Measurements from ENCODE around the gene OR1J2.
A peak's percentile ranks its signal among the peaks of the same experiment; 100 is the strongest.
"Not testable (repeated sequence)": the region's sequence is repeated elsewhere in the genome, so short reads cannot be mapped to it uniquely, and the experiment has no call there.

The OR1J2 gene

GRCh38 chr9:122510502-122510901 is at the start of gene OR1J2:
Gene OR1J2 (plus strand): TSS chr9:122510802. CDS start chr9:122510802, 0 bp downstream.
- no peak for DNase-seq

- peak; percentile 14 to 23 for DNase-seq
Measured at GRCh38 chr9:122463828-122464632, 46.6 kb upstream of the OR1J2 start.

- DNase-seq, result peak; percentile 58 to 71
Measured at GRCh38 chr9:122464633-122465567, 45.7 kb upstream of the OR1J2 start.

GRCh38 chr9:122466456-122466855 is 44.1 kb upstream of the OR1J2 start:
- no peak for DNase-seq

- DNase-seq, result no peak
Measured at GRCh38 chr9:122468735-122469134, 41.9 kb upstream of the OR1J2 start.

GRCh38 chr9:122474561-122474960 is 36.0 kb upstream of the OR1J2 start:
- DNase-seq, result no peak

- DNase-seq, result no peak
Measured at GRCh38 chr9:122475717-122476116, 34.9 kb upstream of the OR1J2 start.

- DNase-seq, result no peak
Measured at GRCh38 chr9:122477346-122477745, 33.3 kb upstream of the OR1J2 start.

- DNase-seq, result no peak
Measured at GRCh38 chr9:122477826-122478225, 32.8 kb upstream of the OR1J2 start, which contains the start of gene OR1J1. Gene OR1J1 (minus strand): TSS chr9:122477926. CDS start chr9:122477926, 0 bp downstream.

GRCh38 chr9:122479062-122479461 is 31.5 kb upstream of the OR1J2 start:
- DNase-seq, result no peak

- peak; percentile 7 for DNase-seq
Measured at GRCh38 chr9:122498883-122499288, 11.7 kb upstream of the OR1J2 start.

- DNase-seq, result no peak
Measured at GRCh38 chr9:122506964-122507363, 3.6 kb upstream of the OR1J2 start.

GRCh38 chr9:122518226-122518625 is 7.6 kb downstream of the OR1J2 start:
- DNase-seq, result no peak

GRCh38 chr9:122518841-122519240 is 8.2 kb downstream of the OR1J2 start, which contains the start of gene OR1J4:
Gene OR1J4 (plus strand): TSS chr9:122519141. CDS start chr9:122519141, 0 bp downstream.
- no peak for DNase-seq

GRCh38 chr9:122519376-122519775 is 8.8 kb downstream of the OR1J2 start:
- DNase-seq, result no peak

GRCh38 chr9:122526602-122527001 is 16.0 kb downstream of the OR1J2 start:
- DNase-seq, result peak in 1 of 2 experiments; percentile 8

GRCh38 chr9:122527193-122527592 is 16.6 kb downstream of the OR1J2 start, which contains the start of gene OR1N1:
Gene OR1N1 (minus strand): TSS chr9:122527293. CDS start chr9:122527293, 0 bp downstream.
- DNase-seq, result no peak

GRCh38 chr9:122531157-122531556 is 20.6 kb downstream of the OR1J2 start:
- DNase-seq, result not testable (repeated sequence)

GRCh38 chr9:122536134-122536533 is 25.5 kb downstream of the OR1J2 start:
- no peak for DNase-seq

- not testable (repeated sequence) for DNase-seq
Measured at GRCh38 chr9:122537066-122537465, 26.5 kb downstream of the OR1J2 start.

GRCh38 chr9:122538757-122539156 is 28.2 kb downstream of the OR1J2 start:
- no peak for DNase-seq

GRCh38 chr9:122546196-122546595 is 35.6 kb downstream of the OR1J2 start:
- no peak for DNase-seq

GRCh38 chr9:122551371-122551770 is 40.8 kb downstream of the OR1J2 start:
- DNase-seq, result no peak
